Effector memory CD8-positive, alpha-beta T cell (primary cell): Measurements from ENCODE around the gene ZC3H12A.
"Not testable (repeated sequence)": the region's sequence is repeated elsewhere in the genome, so short reads cannot be mapped to it uniquely, and the experiment has no call there.

ENCODE experiments used
- ATAC-seq: fragments of 150-1000 bp; cut with Tn5 transposase; replicated peaks from 2 replicates; pipeline ENCODE4 v1.10.0; 2021; ENCODE audit warnings: mild to moderate bottlenecking, moderate library complexity
- DNase-seq, 3 experiments: peaks; one replicate each; pipeline ENCODE4 v3.0.0; 2021
- H3K27ac Mint-ChIP-seq, 2 donors: one replicate each; pipeline ENCODE4 v1.8.0; 2022; ENCODE audit warnings: mild to moderate bottlenecking in 2 of 2, mixed read lengths in 2 of 2, moderate library complexity in 2 of 2
- H3K27me3 Mint-ChIP-seq, 2 donors: one replicate each; pipeline ENCODE4 v1.8.0; 2022; ENCODE audit warnings: mixed read lengths in 2 of 2
- H3K36me3 Mint-ChIP-seq: one replicate; pipeline ENCODE4 v1.8.0; 2022; ENCODE audit warnings: mild to moderate bottlenecking, moderate library complexity, mixed read lengths; ENCODE audit not compliant: insufficient read depth
- H3K4me1 Mint-ChIP-seq, 2 donors: one replicate each; pipeline ENCODE4 v1.8.0; 2022; ENCODE audit warnings: low read depth in 2 of 2, mixed read lengths in 2 of 2
- H3K4me3 Mint-ChIP-seq, 2 donors: one replicate each; pipeline ENCODE4 v1.8.0; 2022; ENCODE audit warnings: mild to moderate bottlenecking in 2 of 2, mixed read lengths in 2 of 2, moderate library complexity in 2 of 2
- H3K9me3 Mint-ChIP-seq, 2 donors: one replicate each; pipeline ENCODE4 v1.8.0; 2022; ENCODE audit warnings: mixed read lengths in 2 of 2

Gene ZC3H12A

DNA sequence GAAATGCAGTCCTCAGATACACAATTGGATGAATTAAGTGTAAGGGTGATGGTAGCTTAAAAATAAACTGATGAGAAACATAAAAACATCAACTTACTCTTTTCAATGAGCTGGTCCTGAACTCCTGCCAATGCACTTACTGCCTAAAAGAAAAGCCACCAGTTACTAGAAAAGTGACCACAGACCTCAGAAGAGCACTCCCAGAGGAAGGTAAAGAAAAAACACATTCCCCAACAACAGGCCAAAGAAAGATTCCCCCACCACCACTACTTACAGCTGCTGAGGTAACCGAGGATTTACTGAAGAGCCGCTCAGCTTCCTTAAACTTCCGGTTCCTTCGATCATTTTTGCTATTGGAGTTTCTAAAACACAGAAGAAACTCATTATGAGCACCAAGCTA, 34.8 kb downstream of the ZC3H12A start:
- peaks cover 65% of the 10 kb centered on the region for H3K36me3 Mint-ChIP-seq
- H3K4me1 Mint-ChIP-seq = peaks cover 23 to 39% of the 10 kb centered on the region in 2 donors
- no peak overlapping the region for H3K27ac Mint-ChIP-seq

DNA sequence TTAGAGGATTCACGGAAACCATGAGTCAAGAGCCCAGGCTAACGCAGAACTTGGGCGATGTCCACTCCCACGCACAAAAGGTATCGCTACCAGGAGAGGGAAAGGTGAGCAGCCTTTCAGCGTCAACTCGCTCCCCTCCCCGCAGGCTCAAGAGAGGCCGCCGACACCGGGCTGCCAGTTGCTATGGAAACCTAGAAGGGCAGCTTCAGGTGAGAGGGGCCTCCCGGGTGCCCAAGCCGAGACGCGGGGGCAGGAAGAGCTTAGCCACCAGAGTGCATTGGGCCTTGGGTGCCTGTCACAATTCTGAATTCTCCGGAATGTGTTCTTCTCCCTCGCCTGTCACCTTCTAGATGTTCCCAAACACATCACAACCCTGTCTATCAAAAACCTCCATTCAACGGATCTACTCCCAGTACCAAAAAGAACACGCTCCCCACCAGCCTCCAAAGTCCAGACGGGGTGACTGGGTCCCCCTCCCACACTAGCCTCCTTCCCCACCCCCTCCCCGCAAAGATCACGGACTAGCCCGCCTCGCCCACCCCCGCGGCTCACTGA, 39.5 kb downstream of the ZC3H12A start:
- ATAC-seq (peak; percentile 37), DNase-seq (peak; percentile 18 to 22 (median 21))
- H3K4me1 Mint-ChIP-seq = peaks cover 30 to 42% of the 10 kb centered on the region in 2 donors
- H3K27me3 Mint-ChIP-seq = no peaks in the 10 kb centered on the region
- peak overlapping the region; percentile 97 to 98 for H3K4me3 Mint-ChIP-seq
- H3K9me3 Mint-ChIP-seq = no peaks in the 10 kb centered on the region
- H3K36me3 Mint-ChIP-seq = peaks cover 37% of the 10 kb centered on the region
- peak overlapping the region; percentile 94 to 96 for H3K27ac Mint-ChIP-seq

More for the DNA sequence above, 34.8 kb downstream of the ZC3H12A start:
- Mint-ChIP-seq H3K27me3 (no peaks in the 10 kb centered on the region), H3K4me3 (no peak overlapping the region), H3K9me3 (no peaks in the 10 kb centered on the region)
- no peak for DNase-seq
- no peak for ATAC-seq

DNA sequence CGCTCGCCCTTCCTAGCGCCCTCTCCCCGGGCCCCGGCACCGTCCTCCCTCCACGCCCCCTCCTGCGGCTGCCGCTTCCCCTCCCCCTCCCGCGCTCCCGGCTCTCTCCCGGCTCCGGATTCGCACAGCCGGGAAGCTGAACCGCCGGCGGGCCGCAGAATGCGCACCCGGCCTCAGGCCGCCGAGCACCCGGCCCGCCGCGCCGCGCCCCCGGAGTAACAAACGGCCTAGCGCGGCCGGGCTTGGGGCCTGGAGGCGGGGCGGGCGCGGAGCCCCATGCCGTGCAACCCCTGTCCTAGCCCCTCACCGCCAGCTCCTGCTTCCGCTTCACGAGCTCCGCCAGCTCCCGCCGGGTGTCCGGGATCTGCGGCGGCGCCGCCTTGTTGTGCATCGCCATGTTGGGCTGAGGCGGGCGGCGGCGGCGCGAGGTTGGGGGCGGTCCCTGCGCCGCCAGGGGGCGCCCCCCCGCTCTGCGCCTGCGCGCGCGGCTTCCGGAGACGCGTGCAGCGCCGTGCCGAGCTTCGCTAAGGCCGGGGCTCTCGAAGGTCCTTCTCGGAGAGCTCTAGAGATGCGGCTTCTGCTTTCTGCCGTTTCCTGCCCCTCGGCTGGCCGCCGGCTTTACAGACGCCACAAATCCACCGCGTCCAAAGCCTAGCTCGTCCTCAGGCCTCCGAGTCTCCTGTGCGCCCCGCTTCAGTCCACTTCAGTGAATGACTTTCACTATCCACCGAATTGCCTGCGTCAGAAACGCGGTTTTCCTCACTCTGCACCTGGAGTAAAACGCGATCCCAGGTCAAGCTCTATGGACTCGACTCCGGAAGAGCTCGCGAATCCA, 40.2 kb downstream of the ZC3H12A start, which contains the start of gene MEAF6:
Gene MEAF6 (minus strand): TSS at position 417 of the 835 bp plus-strand sequence. CDS start 20 bp downstream, at position 397.
- Mint-ChIP-seq H3K36me3 (peaks cover 33% of the 10 kb centered on the region), H3K9me3 (no peaks in the 10 kb centered on the region), H3K4me3 (peak within 1 kb of the TSS; percentile 97 to 98), H3K4me1 (peaks cover 33 to 43% of the 10 kb centered on the region in 2 donors), H3K27ac (peak within 1 kb of the TSS; percentile 94 to 96), H3K27me3 (no peaks in the 10 kb centered on the region)
- ATAC-seq = peak; percentile 91
- DNase-seq = peak; percentile 78 to 82 (median 80)

DNA sequence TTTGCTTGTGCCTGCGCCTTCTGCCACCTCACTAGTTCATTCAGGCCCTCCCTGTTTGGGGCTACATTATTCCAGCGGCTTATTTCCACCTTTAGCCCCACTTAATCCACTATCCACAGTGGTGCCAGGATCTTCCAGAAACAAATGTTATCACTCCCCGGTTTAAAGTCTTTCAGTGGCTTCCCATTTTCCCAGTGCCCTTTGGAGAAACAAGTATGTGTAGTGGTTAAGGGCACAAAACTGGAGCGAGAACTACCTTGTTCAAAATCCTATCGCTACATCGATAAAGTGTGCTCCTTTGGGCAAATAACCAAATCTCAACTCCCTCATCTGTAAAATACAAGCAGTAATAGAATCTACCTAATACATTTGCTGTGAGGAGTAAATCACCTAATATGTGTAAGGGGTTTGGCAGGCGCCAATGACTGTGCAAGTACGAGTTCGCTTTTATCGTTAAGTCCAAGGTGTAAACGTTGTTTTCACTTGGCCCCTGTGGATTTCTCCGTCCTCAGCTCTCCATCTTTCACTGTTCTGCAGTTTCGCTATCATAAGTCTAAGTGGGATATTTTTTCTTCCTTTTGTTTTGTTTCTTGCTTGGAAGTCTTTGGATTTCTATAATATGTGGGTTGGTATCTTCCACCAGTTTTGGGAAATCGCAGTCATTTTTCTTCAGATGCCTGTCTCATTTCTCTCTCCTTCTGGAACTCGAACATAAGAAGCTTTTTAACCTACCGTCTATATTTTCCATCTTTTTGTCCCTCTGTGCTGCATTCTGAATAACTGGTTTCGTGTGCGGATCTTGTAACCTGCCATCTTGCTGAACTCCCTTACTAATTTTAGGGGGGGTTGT, 41.0 kb downstream of the ZC3H12A start:
- Mint-ChIP-seq H3K27me3 (no peaks in the 10 kb centered on the region), H3K9me3 (no peaks in the 10 kb centered on the region), H3K4me3 (peak overlapping the region; percentile 97 to 98), H3K4me1 (peaks cover 36 to 48% of the 10 kb centered on the region in 2 donors), H3K36me3 (peaks cover 33% of the 10 kb centered on the region), H3K27ac (peak overlapping the region; percentile 94 to 96)
- ATAC-seq (no peak), DNase-seq (no peak)

DNA sequence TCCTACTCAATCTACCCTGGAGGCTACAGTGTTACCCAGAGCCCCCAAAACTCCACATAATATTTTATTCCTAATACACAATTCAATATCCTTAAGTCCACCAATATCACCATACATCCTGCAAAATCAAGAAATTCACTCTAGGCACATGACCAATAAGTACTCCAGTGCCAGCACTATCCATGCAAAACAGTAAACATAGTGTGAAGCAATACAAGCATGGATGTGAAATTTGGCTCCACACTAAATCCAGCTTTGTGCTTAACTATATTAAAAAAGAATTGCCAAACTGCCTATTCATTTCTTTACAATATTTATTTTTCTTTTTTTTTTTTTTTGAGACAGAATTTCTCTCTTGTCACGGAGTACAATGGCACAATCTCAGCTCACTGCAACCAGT, 43.2 kb downstream of the ZC3H12A start:
- Mint-ChIP-seq H3K36me3 (peaks cover 27% of the 10 kb centered on the region), H3K27me3 (no peaks in the 10 kb centered on the region), H3K27ac (no peak overlapping the region), H3K4me3 (peak overlapping the region in 1 of 2 donors; percentile 14), H3K4me1 (peaks cover 30 to 38% of the 10 kb centered on the region in 2 donors), H3K9me3 (no peaks in the 10 kb centered on the region)
- DNase-seq (no peak), ATAC-seq (no peak)

DNA sequence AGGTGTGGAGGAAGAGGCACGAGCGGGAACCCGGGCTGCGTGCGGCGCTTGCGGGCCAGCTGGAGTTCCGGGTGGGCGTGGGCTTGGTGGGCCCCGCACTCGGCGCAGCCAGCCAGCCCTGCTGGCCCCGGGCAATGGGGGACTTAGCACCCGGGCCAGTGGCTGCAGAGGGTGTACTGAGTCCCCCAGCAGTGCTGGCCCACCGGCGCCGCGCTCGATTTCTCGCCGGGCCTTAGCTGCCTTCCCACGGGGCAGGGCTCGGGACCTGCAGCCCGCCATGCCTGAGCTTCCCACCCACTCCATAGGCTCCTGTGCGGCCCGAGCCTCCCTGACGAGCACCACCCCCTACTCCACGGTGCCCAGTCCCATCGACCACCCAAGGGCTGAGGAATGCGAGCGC, 43.9 kb downstream of the ZC3H12A start:
- DNase-seq = not testable (repeated sequence)

DNA sequence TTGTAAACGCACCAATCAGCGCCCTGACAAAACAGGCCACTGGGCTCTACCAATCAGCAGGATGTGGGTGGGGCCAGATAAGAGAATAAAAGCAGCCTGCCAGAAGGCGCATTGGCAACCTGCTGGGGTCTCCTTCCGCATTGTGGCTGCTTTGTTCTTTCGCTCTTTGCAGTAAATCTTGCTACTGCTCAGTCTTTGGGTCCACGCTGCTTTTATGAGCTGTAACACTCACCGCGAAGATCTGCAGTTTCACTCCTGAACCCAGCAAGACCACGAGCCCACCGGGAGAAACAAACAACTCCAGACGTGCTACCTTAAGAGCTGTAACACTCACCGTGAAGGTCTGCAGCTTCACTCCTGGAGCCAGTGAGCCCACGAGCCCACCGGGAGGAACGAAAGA, 44.5 kb downstream of the ZC3H12A start:
- ATAC-seq, H3K9me3 Mint-ChIP-seq, H3K27me3 Mint-ChIP-seq: not testable (repeated sequence)
- Mint-ChIP-seq H3K4me1 (peaks cover 21 to 25% of the 10 kb centered on the region in 2 donors), H3K27ac (peak overlapping the region; percentile 74 to 88), H3K36me3 (peaks cover 14% of the 10 kb centered on the region), H3K4me3 (peak overlapping the region; percentile 90 to 95)
- peak; percentile 46 to 55 (median 50) for DNase-seq

More for the DNA sequence above, 43.9 kb downstream of the ZC3H12A start:
- Mint-ChIP-seq H3K4me1 (peaks cover 27 to 32% of the 10 kb centered on the region in 2 donors), H3K4me3 (peak overlapping the region in 1 of 2 donors; percentile 90), H3K27ac (peak overlapping the region in 1 of 2 donors; percentile 74), H3K36me3 (peaks cover 21% of the 10 kb centered on the region)
- H3K9me3 Mint-ChIP-seq, ATAC-seq, H3K27me3 Mint-ChIP-seq: not testable (repeated sequence)

DNA sequence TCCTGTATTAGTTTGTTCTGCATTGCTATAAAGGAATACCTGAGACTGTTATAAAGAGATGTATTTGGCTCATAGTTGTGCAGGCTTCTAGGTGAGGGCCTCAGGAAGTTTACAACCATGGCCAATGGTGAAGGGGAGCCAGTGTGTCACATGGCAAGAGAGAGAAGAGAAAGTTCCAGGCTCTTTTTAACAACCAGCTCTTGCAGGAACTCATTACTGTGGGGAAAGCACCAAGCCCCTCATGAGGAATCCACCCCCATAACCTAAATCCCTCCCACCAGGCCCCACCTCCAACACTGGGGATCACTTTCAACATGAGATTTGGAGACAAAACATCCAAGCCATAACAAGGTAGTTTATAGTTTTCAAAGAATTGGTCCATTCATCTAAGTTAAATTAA, 45.2 kb downstream of the ZC3H12A start:
- Mint-ChIP-seq H3K27me3 (no peaks in the 10 kb centered on the region), H3K4me3 (peak overlapping the region; percentile 90 to 95), H3K36me3 (peaks cover 11% of the 10 kb centered on the region), H3K27ac (peak overlapping the region; percentile 74 to 88), H3K4me1 (peaks cover 19 to 22% of the 10 kb centered on the region in 2 donors), H3K9me3 (no peaks in the 10 kb centered on the region)
- ATAC-seq (peak; percentile 23), DNase-seq (no peak)

DNA sequence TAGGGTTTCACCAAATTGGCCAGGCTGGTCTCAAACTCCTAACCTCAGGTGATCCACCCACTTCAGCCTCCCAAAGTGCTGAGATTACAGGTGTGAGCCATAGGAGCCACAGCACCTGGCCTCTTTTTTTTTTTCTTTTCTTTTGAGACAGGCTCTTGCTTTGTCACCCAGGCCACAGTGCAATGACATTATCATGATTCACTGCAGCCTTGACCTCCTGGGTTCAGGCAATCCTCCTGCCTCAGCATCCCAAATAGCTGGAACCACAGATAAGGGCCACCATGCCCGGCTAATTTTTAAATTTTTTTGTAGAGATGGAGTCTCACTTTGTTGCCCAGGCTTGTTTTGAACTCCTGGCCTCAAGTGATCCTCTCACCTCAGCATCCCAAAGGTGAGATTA, 55.5 kb downstream of the ZC3H12A start:
- H3K27ac Mint-ChIP-seq, H3K27me3 Mint-ChIP-seq, H3K36me3 Mint-ChIP-seq, H3K4me1 Mint-ChIP-seq, DNase-seq, ATAC-seq, H3K9me3 Mint-ChIP-seq, H3K4me3 Mint-ChIP-seq: not testable (repeated sequence)

DNA sequence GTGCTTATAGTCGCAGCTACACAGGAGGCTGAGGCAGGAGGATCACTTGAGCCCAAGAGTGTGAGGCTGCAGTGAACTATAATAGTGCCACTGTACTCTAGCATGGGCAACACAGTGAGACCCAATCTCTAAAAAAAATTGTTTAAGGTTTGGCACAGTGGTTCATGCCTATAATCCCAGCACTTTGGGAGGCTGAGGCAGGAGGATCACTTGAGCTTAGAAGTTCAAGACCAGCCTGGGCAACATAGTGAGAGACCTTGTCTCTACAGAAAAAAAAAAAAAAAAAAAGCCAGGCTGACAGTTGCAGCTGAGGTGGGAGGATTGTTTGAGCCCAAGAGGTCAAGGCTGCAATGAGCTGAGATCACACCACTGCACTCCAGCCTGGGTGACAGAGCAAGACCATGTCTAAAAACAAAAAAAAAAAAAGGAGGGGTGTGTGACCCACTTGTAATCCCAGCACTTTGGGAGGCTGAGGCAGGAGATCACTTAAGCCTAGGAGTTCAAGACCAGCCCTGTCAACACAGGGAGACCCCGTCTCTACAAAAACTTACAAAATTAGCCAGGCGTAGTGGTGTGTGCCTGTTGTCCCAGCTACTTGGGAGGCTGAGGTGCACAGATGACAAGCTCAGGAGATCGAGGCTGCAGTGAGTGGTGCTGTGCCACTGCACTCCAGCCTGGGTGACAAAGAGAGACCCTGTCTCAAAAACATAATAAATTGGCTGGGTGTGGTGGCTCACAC, 58.2 kb downstream of the ZC3H12A start:
- H3K9me3 Mint-ChIP-seq, DNase-seq, H3K27me3 Mint-ChIP-seq, H3K4me3 Mint-ChIP-seq, H3K4me1 Mint-ChIP-seq, ATAC-seq: not testable (repeated sequence)
- Mint-ChIP-seq H3K27ac (peak overlapping the region; percentile 25 to 67), H3K36me3 (peaks cover 27% of the 10 kb centered on the region)

DNA sequence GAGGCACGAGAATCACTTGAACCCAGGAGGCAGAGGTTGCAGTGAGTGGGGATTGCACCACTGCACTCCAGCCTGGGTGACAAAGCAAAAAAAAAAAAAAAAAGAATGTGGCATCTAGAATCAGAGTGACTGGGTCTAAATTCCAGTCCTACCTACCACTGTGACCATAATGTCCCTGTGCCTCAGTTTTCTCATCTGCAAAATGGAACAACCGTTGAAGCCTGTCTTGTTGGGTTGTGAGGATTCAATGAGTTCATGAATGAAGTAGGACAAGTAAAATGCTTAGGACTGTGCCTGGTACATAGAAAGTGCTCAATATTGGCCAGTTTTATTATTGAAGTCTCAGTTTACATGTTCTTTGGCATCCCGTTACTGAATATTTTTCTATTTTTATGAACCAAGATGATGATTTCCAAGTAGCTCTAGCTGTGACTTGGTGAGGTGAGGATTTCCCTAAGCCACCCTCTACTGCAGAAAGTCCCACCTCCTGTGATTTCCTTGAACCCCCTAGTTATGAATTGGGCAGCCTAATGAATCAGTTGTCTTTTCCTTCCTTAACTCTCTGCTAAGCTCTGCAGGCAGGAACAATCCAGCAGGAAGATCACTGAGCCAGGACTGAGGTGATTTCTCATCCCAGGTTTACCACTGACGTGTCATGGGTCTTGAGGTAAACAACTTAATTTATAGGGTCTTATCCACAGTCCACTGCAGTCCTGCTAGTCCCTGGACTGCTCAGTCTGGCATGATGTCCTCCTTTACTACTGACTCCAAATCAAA, 59.1 kb downstream of the ZC3H12A start:
- H3K27ac Mint-ChIP-seq = peak overlapping the region; percentile 51 to 75
- no peak for DNase-seq
- H3K4me3 Mint-ChIP-seq = no peak overlapping the region
- H3K36me3 Mint-ChIP-seq = peaks cover 36% of the 10 kb centered on the region
- H3K27me3 Mint-ChIP-seq = no peaks in the 10 kb centered on the region
- no peak for ATAC-seq
- peaks cover 8 to 10% of the 10 kb centered on the region in 2 donors for H3K4me1 Mint-ChIP-seq
- H3K9me3 Mint-ChIP-seq = no peaks in the 10 kb centered on the region
